ENCODE data around the gene TNIK.
A peak's percentile ranks its signal among the peaks of the same experiment; 100 is the strongest.

TNIK gene

DNA sequence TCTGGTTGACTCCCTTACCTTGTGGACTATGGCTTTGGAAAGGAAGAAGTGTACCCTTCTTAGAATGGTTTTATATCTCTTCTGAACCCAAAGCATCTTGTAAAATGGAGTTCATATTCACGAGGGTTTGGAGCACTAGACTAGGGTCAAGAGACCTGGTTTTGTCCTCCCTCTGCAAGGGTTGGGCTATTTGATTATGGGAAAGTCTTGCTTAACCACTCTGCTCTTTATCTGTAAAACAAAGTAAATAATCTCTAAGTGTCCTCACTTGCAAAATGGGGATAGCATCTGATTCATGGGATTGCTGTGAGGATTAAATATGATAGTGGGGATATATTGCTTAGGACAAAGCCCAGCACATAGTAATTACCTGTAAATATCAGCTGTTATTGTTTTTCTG lies 415.8 kb downstream of the TNIK start:
- Histone ChIP-seq H3K9me3 (ENCODE audit: insufficient read depth, low read depth, low read length) (no peaks in the 10 kb centered on the region), H3K9me2 (replicated peaks; ENCODE audit: low read depth, low read length) (no peaks in the 10 kb centered on the region), H3K27me3 (ENCODE audit: insufficient read depth, low read length, poor library complexity, severe bottlenecking) (no peaks in the 10 kb centered on the region), H3K36me3 (ENCODE audit: insufficient read depth, low read length) (no peaks in the 10 kb centered on the region), H3K4me1 (ENCODE audit: insufficient read depth, low read length, poor library complexity, severe bottlenecking) (no peaks in the 10 kb centered on the region), H3K4me2 (ENCODE audit: low read depth, low read length, poor library complexity, severe bottlenecking) (no peak overlapping the region), H3F3A (ENCODE audit: low read depth) (no peaks in the 10 kb centered on the region), H3K9ac (ENCODE audit: low read depth, low read length, poor library complexity, severe bottlenecking) (no peak overlapping the region), H3K4me3 (ENCODE audit: low read length, poor library complexity, severe bottlenecking) (no peak overlapping the region), H2AFZ (ENCODE audit: low read length) (no peak overlapping the region), H3K79me2 (ENCODE audit: insufficient read depth, low read length) (no peaks in the 10 kb centered on the region), H4K20me1 (ENCODE audit: insufficient read depth, low read length, poor library complexity, severe bottlenecking) (no peaks in the 10 kb centered on the region)
- no peak for TF ChIP-seq EZH2phosphoT487 (IDR thresholded peaks at IDR 0.05; ENCODE audit: borderline replicate concordance)
- TF ChIP-seq, protein P1, sequence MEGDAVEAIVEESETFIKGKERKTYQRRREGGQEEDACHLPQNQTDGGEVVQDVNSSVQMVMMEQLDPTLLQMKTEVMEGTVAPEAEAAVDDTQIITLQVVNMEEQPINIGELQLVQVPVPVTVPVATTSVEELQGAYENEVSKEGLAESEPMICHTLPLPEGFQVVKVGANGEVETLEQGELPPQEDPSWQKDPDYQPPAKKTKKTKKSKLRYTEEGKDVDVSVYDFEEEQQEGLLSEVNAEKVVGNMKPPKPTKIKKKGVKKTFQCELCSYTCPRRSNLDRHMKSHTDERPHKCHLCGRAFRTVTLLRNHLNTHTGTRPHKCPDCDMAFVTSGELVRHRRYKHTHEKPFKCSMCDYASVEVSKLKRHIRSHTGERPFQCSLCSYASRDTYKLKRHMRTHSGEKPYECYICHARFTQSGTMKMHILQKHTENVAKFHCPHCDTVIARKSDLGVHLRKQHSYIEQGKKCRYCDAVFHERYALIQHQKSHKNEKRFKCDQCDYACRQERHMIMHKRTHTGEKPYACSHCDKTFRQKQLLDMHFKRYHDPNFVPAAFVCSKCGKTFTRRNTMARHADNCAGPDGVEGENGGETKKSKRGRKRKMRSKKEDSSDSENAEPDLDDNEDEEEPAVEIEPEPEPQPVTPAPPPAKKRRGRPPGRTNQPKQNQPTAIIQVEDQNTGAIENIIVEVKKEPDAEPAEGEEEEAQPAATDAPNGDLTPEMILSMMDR (conservative IDR thresholded peaks at IDR 0.05; ENCODE audit: low read length): no peak

DNA sequence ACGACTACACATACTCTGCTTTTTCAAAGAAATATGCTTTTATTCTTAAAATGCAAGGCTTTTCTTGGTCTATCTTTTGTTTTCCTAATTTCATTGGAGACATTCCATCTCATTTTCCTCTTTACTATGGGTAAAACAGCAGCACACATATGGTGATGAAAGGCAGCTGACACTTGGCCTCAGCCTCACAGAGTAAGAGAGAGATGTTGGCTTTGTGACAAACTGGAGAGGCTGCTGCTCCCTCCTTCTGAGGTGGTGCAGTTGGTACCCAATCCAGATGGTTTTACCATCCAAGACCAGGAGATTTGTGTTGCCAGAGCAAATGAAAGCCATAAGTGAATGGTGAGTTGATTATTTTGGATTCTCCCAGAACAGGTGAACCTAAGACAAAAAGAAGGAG lies 420.5 kb downstream of the TNIK start:
- TF ChIP-seq EZH2phosphoT487 (IDR thresholded peaks at IDR 0.05; ENCODE audit: borderline replicate concordance): no peak
- TF ChIP-seq, protein P1 (conservative IDR thresholded peaks at IDR 0.05; ENCODE audit: low read length): no peak
- no peaks in the 10 kb centered on the region for H3K79me2 ChIP-seq (ENCODE audit: insufficient read depth, low read length)
- no peak overlapping the region for H3K4me3 ChIP-seq (ENCODE audit: low read length, poor library complexity, severe bottlenecking)
- no peaks in the 10 kb centered on the region for H3K9me2 ChIP-seq (replicated peaks; ENCODE audit: low read depth, low read length)
- no peaks in the 10 kb centered on the region for H4K20me1 ChIP-seq (ENCODE audit: insufficient read depth, low read length, poor library complexity, severe bottlenecking)
- no peak overlapping the region for H2AFZ ChIP-seq (ENCODE audit: low read length)
- H3K9ac ChIP-seq (ENCODE audit: low read depth, low read length, poor library complexity, severe bottlenecking): no peak overlapping the region
- no peaks in the 10 kb centered on the region for H3F3A ChIP-seq (ENCODE audit: low read depth)
- H3K36me3 ChIP-seq (ENCODE audit: insufficient read depth, low read length): no peaks in the 10 kb centered on the region
- no peaks in the 10 kb centered on the region for H3K9me3 ChIP-seq (ENCODE audit: insufficient read depth, low read depth, low read length)
- no peak overlapping the region for H3K4me2 ChIP-seq (ENCODE audit: low read depth, low read length, poor library complexity, severe bottlenecking)
- H3K27me3 ChIP-seq (ENCODE audit: insufficient read depth, low read length, poor library complexity, severe bottlenecking): no peaks in the 10 kb centered on the region
- no peaks in the 10 kb centered on the region for H3K4me1 ChIP-seq (ENCODE audit: insufficient read depth, low read length, poor library complexity, severe bottlenecking)

DNA sequence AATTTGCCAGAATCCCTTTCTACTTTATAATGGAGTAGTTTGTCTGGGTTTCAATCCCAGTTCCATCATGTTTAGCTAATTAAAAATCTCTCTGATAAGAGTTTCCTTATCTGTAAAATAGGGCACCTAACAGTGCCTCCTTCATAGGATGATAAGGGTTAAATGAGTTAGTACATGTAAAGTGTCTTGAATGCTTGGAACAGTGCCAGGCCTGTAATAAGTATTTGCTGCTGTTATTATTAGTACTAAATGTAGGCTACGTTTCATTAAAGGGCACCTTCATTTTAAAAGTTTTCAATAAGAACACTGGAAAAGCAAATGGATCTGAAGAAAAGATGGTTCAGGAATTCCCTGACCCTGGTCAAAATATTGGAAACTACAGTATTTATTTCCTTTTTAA lies 421.9 kb downstream of the TNIK start:
- no peak overlapping the region for H2AFZ ChIP-seq (ENCODE audit: low read length)
- no peak overlapping the region for H3K9ac ChIP-seq (ENCODE audit: low read depth, low read length, poor library complexity, severe bottlenecking)
- no peak for TF ChIP-seq EZH2phosphoT487 (IDR thresholded peaks at IDR 0.05; ENCODE audit: borderline replicate concordance)
- H3K9me2 ChIP-seq (replicated peaks; ENCODE audit: low read depth, low read length): no peaks in the 10 kb centered on the region
- no peaks in the 10 kb centered on the region for H3K27me3 ChIP-seq (ENCODE audit: insufficient read depth, low read length, poor library complexity, severe bottlenecking)
- H3K79me2 ChIP-seq (ENCODE audit: insufficient read depth, low read length): no peaks in the 10 kb centered on the region
- H3K4me3 ChIP-seq (ENCODE audit: low read length, poor library complexity, severe bottlenecking): no peak overlapping the region
- no peaks in the 10 kb centered on the region for H3K4me1 ChIP-seq (ENCODE audit: insufficient read depth, low read length, poor library complexity, severe bottlenecking)
- no peaks in the 10 kb centered on the region for H3F3A ChIP-seq (ENCODE audit: low read depth)
- no peaks in the 10 kb centered on the region for H3K36me3 ChIP-seq (ENCODE audit: insufficient read depth, low read length)
- no peaks in the 10 kb centered on the region for H4K20me1 ChIP-seq (ENCODE audit: insufficient read depth, low read length, poor library complexity, severe bottlenecking)
- no peaks in the 10 kb centered on the region for H3K9me3 ChIP-seq (ENCODE audit: insufficient read depth, low read depth, low read length)
- no peak overlapping the region for H3K4me2 ChIP-seq (ENCODE audit: low read depth, low read length, poor library complexity, severe bottlenecking)

DNA sequence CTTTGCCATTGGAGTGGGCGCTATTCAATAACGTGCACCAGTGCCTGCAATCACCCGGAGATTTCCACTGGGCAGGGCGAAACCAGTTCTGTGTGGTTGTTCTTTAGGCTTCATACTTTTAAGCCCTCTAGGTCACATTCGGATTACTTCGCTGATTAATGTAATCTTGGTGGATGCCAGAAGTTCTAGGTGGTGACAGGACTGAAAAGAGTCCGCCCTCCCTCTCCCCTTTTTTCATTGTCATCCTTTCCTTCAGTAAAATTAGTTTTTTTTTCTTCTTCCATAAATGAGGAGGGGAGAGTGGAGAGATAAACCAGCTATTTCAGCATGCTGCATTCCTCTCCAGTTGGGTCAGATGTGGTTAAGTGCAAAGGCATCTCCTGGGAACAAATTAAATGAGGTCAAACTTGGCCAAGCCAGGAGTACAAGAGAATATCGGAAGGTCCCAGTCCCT lies 431.4 kb downstream of the TNIK start:
- H3K9ac ChIP-seq (ENCODE audit: low read depth, low read length, poor library complexity, severe bottlenecking): no peak overlapping the region
- TF ChIP-seq, protein P1 (conservative IDR thresholded peaks at IDR 0.05; ENCODE audit: low read length): no peak
- TF ChIP-seq EZH2phosphoT487 (IDR thresholded peaks at IDR 0.05; ENCODE audit: borderline replicate concordance): no peak
- no peaks in the 10 kb centered on the region for H3K4me1 ChIP-seq (ENCODE audit: insufficient read depth, low read length, poor library complexity, severe bottlenecking)
- no peaks in the 10 kb centered on the region for H3K79me2 ChIP-seq (ENCODE audit: insufficient read depth, low read length)
- H2AFZ ChIP-seq (ENCODE audit: low read length): no peak overlapping the region
- H3K9me3 ChIP-seq (ENCODE audit: insufficient read depth, low read depth, low read length): no peaks in the 10 kb centered on the region
- no peaks in the 10 kb centered on the region for H3K36me3 ChIP-seq (ENCODE audit: insufficient read depth, low read length)
- peak overlapping the region; percentile 29 for H3K4me3 ChIP-seq (ENCODE audit: low read length, poor library complexity, severe bottlenecking)
- no peaks in the 10 kb centered on the region for H3K9me2 ChIP-seq (replicated peaks; ENCODE audit: low read depth, low read length)
- no peaks in the 10 kb centered on the region for H3F3A ChIP-seq (ENCODE audit: low read depth)
- H3K4me2 ChIP-seq (ENCODE audit: low read depth, low read length, poor library complexity, severe bottlenecking): peak overlapping the region; percentile 2
- H3K27me3 ChIP-seq (ENCODE audit: insufficient read depth, low read length, poor library complexity, severe bottlenecking): no peaks in the 10 kb centered on the region
- no peaks in the 10 kb centered on the region for H4K20me1 ChIP-seq (ENCODE audit: insufficient read depth, low read length, poor library complexity, severe bottlenecking)

All from Loucy (cell line).